ENCODE results near the gene LGALS8. TPM values are rescaled to one million over a fixed set of nuclear protein-coding genes. Genes with fewer than 3 reads are reported as not detected.

The LGALS8 gene
- total RNA-seq, 3 donors from 2014 or later (not counting 1 experiment from before 2014, with no cell fraction given), result 90.5 to 129 (median 114) TPM

- TF ChIP-seq, protein P1, sequence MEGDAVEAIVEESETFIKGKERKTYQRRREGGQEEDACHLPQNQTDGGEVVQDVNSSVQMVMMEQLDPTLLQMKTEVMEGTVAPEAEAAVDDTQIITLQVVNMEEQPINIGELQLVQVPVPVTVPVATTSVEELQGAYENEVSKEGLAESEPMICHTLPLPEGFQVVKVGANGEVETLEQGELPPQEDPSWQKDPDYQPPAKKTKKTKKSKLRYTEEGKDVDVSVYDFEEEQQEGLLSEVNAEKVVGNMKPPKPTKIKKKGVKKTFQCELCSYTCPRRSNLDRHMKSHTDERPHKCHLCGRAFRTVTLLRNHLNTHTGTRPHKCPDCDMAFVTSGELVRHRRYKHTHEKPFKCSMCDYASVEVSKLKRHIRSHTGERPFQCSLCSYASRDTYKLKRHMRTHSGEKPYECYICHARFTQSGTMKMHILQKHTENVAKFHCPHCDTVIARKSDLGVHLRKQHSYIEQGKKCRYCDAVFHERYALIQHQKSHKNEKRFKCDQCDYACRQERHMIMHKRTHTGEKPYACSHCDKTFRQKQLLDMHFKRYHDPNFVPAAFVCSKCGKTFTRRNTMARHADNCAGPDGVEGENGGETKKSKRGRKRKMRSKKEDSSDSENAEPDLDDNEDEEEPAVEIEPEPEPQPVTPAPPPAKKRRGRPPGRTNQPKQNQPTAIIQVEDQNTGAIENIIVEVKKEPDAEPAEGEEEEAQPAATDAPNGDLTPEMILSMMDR (IDR thresholded peaks at IDR 0.05), result no peak
- Histone ChIP-seq H3K27ac (ENCODE audit: low read length) (no peak overlapping the region), H3K27me3 (ENCODE audit: control insufficient read depth, insufficient read depth, low read length) (no peaks in the 10 kb centered on the region), H3K4me1 (ENCODE audit: control insufficient read depth, insufficient read depth, low read length) (no peaks in the 10 kb centered on the region), H3K36me3 (ENCODE audit: control insufficient read depth, insufficient read depth, low read length) (peaks cover 96% of the 10 kb centered on the region), H3K9me3 (ENCODE audit: control insufficient read depth, insufficient read depth, low read length) (no peaks in the 10 kb centered on the region), H3K4me3 (ENCODE audit: low read length) (no peak overlapping the region)
- peak overlapping the region; percentile 35 to 74 for H3K27ac Mint-ChIP-seq
- H3K27me3 Mint-ChIP-seq (ENCODE audit: low read depth in 2 of 2), result no peaks in the 10 kb centered on the region
- no peaks in the 10 kb centered on the region for H3K9me3 Mint-ChIP-seq
- WGBS (ENCODE audit: insufficient coverage), result 86% methylated on average over 12 of the region's 13 CpGs
- no peak for ATAC-seq
- DNase-seq, result no peak
- H3K4me1 Mint-ChIP-seq, result peaks cover 0 to 3% of the 10 kb centered on the region in 2 donors
- intact Hi-C loops (cut with micrococcal nuclease), result no loop called here
- peaks cover 73% of the 10 kb centered on the region for H3K36me3 Mint-ChIP-seq
- H3K4me3 Mint-ChIP-seq, result no peak overlapping the region
Measured at GRCh38 chr1:236550961-236551851, 27.4 kb downstream of the LGALS8 start.

- DNase-seq (no peak), ATAC-seq (no peak)
- intact Hi-C loops (cut with micrococcal nuclease), result no loop called here
- Mint-ChIP-seq H3K4me1 (no peaks in the 10 kb centered on the region), H3K36me3 (peaks cover 73% of the 10 kb centered on the region), H3K27me3 (ENCODE audit: low read depth in 2 of 2) (no peaks in the 10 kb centered on the region), H3K4me3 (no peak overlapping the region), H3K27ac (peak overlapping the region in 1 of 2 donors; percentile 74), H3K9me3 (no peaks in the 10 kb centered on the region)
- Histone ChIP-seq H3K9me3 (ENCODE audit: control insufficient read depth, insufficient read depth, low read length) (no peaks in the 10 kb centered on the region), H3K36me3 (ENCODE audit: control insufficient read depth, insufficient read depth, low read length) (peaks cover 96% of the 10 kb centered on the region), H3K4me1 (ENCODE audit: control insufficient read depth, insufficient read depth, low read length) (no peaks in the 10 kb centered on the region), H3K4me3 (ENCODE audit: low read length) (no peak overlapping the region), H3K27ac (ENCODE audit: low read length) (no peak overlapping the region), H3K27me3 (ENCODE audit: control insufficient read depth, insufficient read depth, low read length) (no peaks in the 10 kb centered on the region)
- 82% methylated on average over 4 of the region's 6 CpGs for WGBS (ENCODE audit: insufficient coverage)
- TF ChIP-seq, protein P1 (IDR thresholded peaks at IDR 0.05), result no peak
Measured at GRCh38 chr1:236552096-236552495, 28.3 kb downstream of the LGALS8 start.

GRCh38 chr1:236552901-236553300 is 29.1 kb downstream of the LGALS8 start:
- Mint-ChIP-seq H3K4me3 (no peak overlapping the region), H3K27ac (no peak overlapping the region), H3K9me3 (no peaks in the 10 kb centered on the region), H3K36me3 (peaks cover 66% of the 10 kb centered on the region), H3K4me1 (no peaks in the 10 kb centered on the region), H3K27me3 (ENCODE audit: low read depth in 2 of 2) (no peaks in the 10 kb centered on the region)
- Histone ChIP-seq H3K36me3 (ENCODE audit: control insufficient read depth, insufficient read depth, low read length) (peaks cover 95% of the 10 kb centered on the region), H3K27me3 (ENCODE audit: control insufficient read depth, insufficient read depth, low read length) (no peaks in the 10 kb centered on the region), H3K4me1 (ENCODE audit: control insufficient read depth, insufficient read depth, low read length) (no peaks in the 10 kb centered on the region), H3K9me3 (ENCODE audit: control insufficient read depth, insufficient read depth, low read length) (no peaks in the 10 kb centered on the region), H3K4me3 (ENCODE audit: low read length) (no peak overlapping the region), H3K27ac (ENCODE audit: low read length) (no peak overlapping the region)
- no peak for DNase-seq
- TF ChIP-seq, protein P1 (IDR thresholded peaks at IDR 0.05), result no peak
- ATAC-seq, result no peak
- WGBS (ENCODE audit: insufficient coverage), result 60% methylated on average over 1 of the region's 1 CpG
- intact Hi-C loops (cut with micrococcal nuclease), result no loop called here

All from natural killer cell (primary cell).